ENCODE data around the gene CDK5.

The CDK5 gene

GRCh38 chr7:151086802-151087244 is 29.1 kb upstream of the CDK5 start:
- DNase-seq = no peak

- peak; percentile 81 for DNase-seq
Measured at GRCh38 chr7:151085691-151086620, 28.3 kb upstream of the CDK5 start, which contains the start of gene AGAP3. Gene AGAP3, plus strand, starts transcription at chr7:151086475. Its CDS starts 267 bp downstream, at chr7:151086742.

GRCh38 chr7:151085329-151085690 is 27.6 kb upstream of the CDK5 start:
- no peak for DNase-seq

- DNase-seq = no peak
Measured at GRCh38 chr7:151083824-151084160, 26.1 kb upstream of the CDK5 start.

- DNase-seq = peak; percentile 54
Measured at GRCh38 chr7:151083071-151083823, 25.6 kb upstream of the CDK5 start, which contains the start of gene TMUB1. Gene TMUB1, minus strand, starts transcription at chr7:151083493. Its CDS starts 930 bp downstream, at chr7:151082563.

DNA sequence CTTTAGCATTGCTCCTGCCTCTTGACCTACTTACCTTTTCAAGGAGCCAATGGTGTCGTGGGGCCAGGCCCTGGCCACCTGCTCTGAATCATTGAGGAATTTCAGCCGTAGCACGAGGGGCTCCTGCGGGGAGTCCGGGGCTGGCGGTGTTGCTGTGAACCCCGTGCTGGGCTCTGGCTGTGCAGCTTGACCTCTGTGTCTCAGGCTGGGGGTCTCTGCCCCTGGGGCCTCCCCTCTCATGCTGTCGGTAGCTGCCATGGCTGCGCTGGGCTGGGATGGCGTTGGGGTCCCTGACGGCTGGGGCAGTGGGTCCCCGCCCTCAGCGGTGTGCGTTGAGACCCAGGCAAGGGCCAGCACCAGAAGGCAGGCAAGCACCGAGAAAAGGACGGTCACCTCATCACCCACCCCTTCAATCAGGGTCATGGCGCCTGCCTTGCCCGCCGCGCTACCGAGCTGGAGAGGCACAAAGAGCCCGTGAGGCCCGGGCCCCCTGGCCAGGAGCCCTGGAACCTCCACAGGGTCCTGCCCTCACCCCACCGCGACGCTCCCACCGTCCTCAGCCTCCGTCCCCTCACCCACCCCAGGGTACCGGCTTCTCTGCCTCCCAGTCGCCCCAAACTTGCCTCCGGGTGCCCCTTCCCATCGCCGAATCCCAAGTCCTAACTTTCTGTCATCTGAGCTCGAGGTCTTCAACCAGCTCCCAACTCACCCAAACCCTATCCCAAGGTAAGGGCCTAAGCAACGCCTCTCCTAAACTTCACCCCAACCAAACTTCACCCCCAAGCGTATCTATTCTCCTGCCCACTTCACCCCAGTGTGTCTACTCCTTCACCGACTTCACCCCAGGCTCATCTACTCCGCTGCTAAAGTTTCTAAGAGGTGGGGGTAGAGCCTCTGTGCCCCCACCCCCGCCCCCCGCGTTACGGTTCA is 24.7 kb upstream of the CDK5 start:
- DNase-seq = no peak

- no peak for DNase-seq
Measured at GRCh38 chr7:151081170-151082101, 23.7 kb upstream of the CDK5 start.

DNA sequence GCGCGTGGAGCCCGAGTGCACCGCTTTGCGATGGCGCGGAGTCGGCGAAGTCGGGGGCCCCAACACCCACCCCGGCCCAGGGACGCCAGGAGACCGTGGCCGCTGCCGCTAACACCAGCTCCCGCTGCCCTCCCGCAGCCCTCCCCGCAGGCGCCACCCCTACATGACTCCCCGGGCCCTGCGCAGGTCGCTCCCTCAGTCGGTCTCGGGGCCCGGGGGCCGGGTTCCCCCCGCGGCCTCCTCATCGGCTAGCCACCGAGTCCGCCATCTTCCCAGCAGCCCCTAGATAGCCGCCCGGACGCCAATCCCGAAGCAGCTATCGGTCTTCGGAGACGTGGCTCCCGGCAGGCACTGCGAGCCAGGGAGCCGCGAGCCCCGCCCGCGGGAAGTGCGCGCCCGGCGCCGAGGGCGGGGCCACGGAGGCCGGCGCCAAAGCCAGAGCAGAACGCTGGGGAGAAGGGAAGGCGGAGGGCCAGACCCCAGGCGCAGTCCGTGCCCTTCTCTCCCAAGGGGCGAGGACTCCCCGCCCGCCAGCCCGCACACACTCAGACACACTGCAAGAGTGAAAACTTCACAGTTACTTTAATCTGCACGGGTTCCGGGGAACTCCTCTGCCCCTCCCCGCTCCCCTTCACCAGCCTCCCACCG is 22.9 kb upstream of the CDK5 start, which contains the start of gene FASTK:
Gene FASTK, minus strand, starts transcription at position 288 of the 648 bp plus-strand sequence. Its CDS starts 43 bp downstream, at position 245.
- peak; percentile 91 for DNase-seq

GRCh38 chr7:151080067-151080521 is 22.4 kb upstream of the CDK5 start:
- DNase-seq = no peak

- DNase-seq = no peak
Measured at GRCh38 chr7:151079199-151079910, 21.7 kb upstream of the CDK5 start.

GRCh38 chr7:151078233-151079040 is 20.7 kb upstream of the CDK5 start:
- DNase-seq = no peak

DNA sequence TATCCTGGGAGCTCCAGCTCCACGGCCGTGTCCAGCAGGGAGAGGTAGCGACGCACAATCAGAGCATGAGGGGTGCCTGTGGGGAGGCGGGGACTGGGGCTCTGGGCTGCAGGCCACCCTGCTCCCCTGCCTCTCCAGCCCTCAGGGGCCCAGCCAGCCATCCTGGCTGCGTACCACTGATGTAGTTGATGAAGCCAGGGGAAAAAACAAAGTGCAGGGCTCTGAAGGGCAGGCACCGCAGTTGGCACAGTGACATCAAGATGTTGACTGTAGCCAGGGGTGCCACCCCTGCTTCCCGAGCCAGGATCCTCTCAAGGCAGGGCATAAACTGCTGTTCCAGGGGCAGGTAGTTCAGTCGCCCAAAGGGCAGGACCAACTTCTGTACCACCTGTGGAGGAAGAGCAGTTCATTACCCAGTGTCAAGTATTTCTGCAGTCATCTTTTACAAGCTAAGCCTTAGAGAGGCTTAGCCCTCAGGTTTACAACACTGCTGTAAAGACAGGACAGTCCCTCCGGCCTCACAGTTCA is 20.1 kb upstream of the CDK5 start:
- no peak for DNase-seq

DNA sequence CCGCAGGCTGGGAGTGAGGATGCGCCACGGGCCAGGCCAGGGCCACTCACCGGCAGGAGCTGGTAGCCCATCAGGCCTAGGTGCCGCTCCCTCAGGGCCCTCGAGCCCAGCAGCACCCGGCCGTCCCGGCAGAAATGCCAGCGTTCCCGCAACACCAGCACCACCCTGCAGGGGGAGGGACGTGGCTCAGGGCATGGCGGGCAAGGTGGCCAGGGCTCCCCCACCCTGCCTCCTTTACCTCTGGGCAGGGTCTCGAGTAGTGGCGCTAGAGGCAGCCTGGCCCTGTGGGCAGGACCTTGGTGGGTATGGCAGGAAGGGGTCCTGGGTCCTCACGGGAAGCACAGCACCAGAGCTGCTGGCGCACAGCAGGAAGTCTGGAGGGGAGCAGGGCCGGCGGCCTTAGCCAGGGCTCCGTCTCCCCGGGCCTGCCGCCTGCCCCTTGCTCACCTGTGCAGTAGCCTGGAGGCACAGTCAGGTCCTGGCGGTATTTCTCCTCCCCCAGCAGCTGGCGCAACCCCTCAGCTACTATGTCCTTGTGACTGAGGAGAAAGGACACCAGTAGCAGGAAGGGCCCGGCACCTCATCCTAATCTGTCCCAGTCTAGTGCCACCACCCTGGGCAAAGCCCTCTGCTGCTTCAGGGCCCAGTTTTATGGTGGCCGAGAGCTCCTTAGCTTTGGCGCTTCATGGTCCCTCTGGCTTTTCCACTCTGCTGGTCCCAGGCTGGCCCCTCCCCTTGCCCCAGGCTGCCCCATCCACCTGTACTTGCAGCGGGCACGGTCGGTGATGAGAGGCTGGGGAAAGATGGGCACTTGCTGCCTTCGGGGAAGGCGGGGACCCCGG is 19.4 kb upstream of the CDK5 start:
- no peak for DNase-seq

DNA sequence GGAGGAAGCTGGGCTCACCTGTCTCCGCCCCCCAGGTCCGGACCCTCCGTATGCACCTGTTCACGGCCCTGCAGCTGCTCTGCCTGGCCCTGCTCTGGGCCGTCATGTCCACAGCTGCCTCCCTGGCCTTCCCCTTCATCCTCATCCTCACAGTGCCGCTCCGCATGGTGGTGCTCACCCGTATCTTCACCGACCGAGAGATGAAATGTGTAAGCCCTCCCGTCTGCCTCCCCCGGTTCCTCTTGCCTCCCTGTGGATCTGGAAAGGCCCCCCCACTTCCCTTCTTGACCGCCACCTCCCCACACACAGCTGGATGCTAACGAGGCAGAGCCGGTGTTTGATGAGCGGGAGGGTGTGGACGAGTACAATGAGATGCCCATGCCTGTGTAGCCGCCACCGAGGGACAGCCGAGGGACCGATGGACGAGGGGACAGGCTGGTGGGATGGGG is 18.3 kb upstream of the CDK5 start:
- DNase-seq = no peak

DNA sequence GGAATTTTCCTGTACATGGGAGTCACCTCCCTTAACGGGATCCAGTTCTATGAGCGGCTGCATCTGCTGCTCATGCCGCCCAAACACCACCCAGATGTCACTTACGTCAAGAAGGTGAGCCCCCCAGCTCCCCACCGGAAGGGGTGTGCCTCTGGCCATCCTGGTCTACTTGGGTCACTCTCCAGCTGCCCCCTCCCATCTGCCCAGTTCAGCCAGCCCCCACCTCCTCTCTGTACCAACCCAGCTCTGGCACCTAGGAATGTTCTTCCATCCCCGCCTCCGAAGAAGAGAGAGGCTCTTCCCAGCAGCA is 17.9 kb upstream of the CDK5 start:
- DNase-seq = no peak

GRCh38 chr7:151074817-151075661 is 17.3 kb upstream of the CDK5 start:
- DNase-seq = no peak

DNA sequence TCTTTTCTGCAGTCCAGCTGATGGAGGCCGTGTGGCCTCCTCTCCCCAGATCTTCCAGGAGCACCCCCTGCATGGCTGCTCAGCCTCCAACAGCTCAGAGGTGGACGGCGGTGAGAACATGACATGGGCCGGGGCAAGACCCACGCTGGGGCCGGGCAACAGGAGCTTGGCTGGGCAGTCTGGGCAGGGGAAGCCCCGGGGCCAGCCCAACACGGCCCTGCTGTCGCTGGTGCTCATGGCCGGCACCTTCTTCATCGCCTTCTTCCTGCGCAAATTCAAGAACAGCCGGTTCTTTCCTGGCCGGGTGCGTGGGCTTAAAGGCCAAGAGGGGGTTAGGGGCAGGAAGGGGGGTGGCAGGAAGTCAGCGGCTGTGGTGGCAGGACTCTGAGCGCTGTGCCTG is 16.3 kb upstream of the CDK5 start:
- DNase-seq = no peak

Measured in fibroblast of skin of abdomen (primary cell).